Activated CD4-positive, alpha-beta T cell treated with anti-CD3 and anti-CD28 coated beads, Interleukin-2, amount 50 U/mL, for 48 hours (primary cell): ENCODE results near the gene GAS5.
"Not testable (repeated sequence)": the region's sequence is repeated elsewhere in the genome, so short reads cannot be mapped to it uniquely, and the experiment has no call there.

Source experiments
- DNase-seq, 2 experiments: peaks; one replicate each; pipeline ENCODE4 v3.0.0-alpha.2; 2020

The GAS5 gene

GRCh38 chr1:173868266-173869020 lies 654 bp upstream of the GAS5 start, which contains the start of gene ZBTB37:
TSS of gene ZBTB37 (plus strand) at chr1:173868380. CDS start at chr1:173870226, 1,846 bp downstream.
- peak; percentile 95 to 97 for DNase-seq

GRCh38 chr1:173867141-173867752 lies 542 bp downstream of the GAS5 start:
- DNase-seq, result no peak

GRCh38 chr1:173866413-173867115 lies 1.2 kb downstream of the GAS5 start:
- DNase-seq, result no peak

- no peak for DNase-seq
Measured at GRCh38 chr1:173865468-173866164, 2.2 kb downstream of the GAS5 start.

GRCh38 chr1:173864179-173864867 lies 3.5 kb downstream of the GAS5 start:
- DNase-seq, result no peak

GRCh38 chr1:173863224-173864161 lies 4.3 kb downstream of the GAS5 start:
- no peak for DNase-seq

- DNase-seq, result no peak
Measured at GRCh38 chr1:173862769-173863223, 5.0 kb downstream of the GAS5 start.

- peak; percentile 46 to 60 for DNase-seq
Measured at GRCh38 chr1:173862146-173862768, 5.5 kb downstream of the GAS5 start.

- DNase-seq, result peak; percentile 45 to 59
Measured at GRCh38 chr1:173861731-173862145, 6.1 kb downstream of the GAS5 start.

- no peak for DNase-seq
Measured at GRCh38 chr1:173860065-173860464, 7.7 kb downstream of the GAS5 start.

GRCh38 chr1:173859547-173859946 lies 8.2 kb downstream of the GAS5 start:
- DNase-seq, result not testable (repeated sequence)

- no peak for DNase-seq
Measured at GRCh38 chr1:173857363-173857917, 10.3 kb downstream of the GAS5 start.

- no peak for DNase-seq
Measured at GRCh38 chr1:173856903-173857302, 10.9 kb downstream of the GAS5 start.

GRCh38 chr1:173856014-173856413 lies 11.8 kb downstream of the GAS5 start:
- DNase-seq, result no peak

GRCh38 chr1:173853074-173853473 lies 14.7 kb downstream of the GAS5 start:
- no peak for DNase-seq

- no peak for DNase-seq
Measured at GRCh38 chr1:173852105-173852504, 15.7 kb downstream of the GAS5 start.

GRCh38 chr1:173832748-173833147 lies 35.0 kb downstream of the GAS5 start:
- no peak for DNase-seq

GRCh38 chr1:173827611-173828010 lies 40.2 kb downstream of the GAS5 start:
- DNase-seq, result no peak

- DNase-seq, result peak; percentile 84 to 90
Measured at GRCh38 chr1:173824315-173825081, 43.3 kb downstream of the GAS5 start, which contains the start of the genes CENPL and DARS2. TSS of gene CENPL (minus strand) at chr1:173824883. CDS start at chr1:173811299, 13,584 bp downstream. TSS of gene DARS2 (plus strand) at chr1:173824673. CDS start at chr1:173825230, 557 bp downstream.
